Natural killer cell treated with Interleukin-12 subunit alpha and Interleukin-12 subunit beta and Interleukin-15 and Interleukin-18, amount 100 ng/mL, for 72 hours (primary cell): ENCODE data around the gene AGFG2. TPM values are rescaled to one million over a fixed set of nuclear protein-coding genes. Genes with fewer than 3 reads are reported as not detected.
A peak's percentile ranks its signal among the peaks of the same experiment; 100 is the strongest.
"Not testable (repeated sequence)": the region's sequence is repeated elsewhere in the genome, so short reads cannot be mapped to it uniquely, and the experiment has no call there.

Source experiments
- ATAC-seq, 2 donors: fragments of 150-1000 bp; cut with Tn5 transposase in 1 of 2; sonication (Bioruptor Pico), chemical (Tn5 transposase) in 1 of 2; 2 replicates each; pipeline ENCODE4 v1.10.0; 2021
- DNase-seq: peaks from one replicate; pipeline ENCODE4 v3.0.0; 2022; ENCODE audit warnings: low spot score
- H3K27ac Mint-ChIP-seq, 2 donors: 1 replicate in 1 of 2; 2 replicates in 1 of 2; pipeline ENCODE4 v1.8.0; 2022; ENCODE audit warnings: mixed read lengths in 2 of 2, mild to moderate bottlenecking in 1 of 2, moderate library complexity in 1 of 2
- H3K27me3 Mint-ChIP-seq, 2 donors: 1 replicate in 1 of 2; 2 replicates in 1 of 2; pipeline ENCODE4 v1.8.0; 2022; ENCODE audit warnings: mixed read lengths in 2 of 2
- H3K36me3 Mint-ChIP-seq: one replicate; pipeline ENCODE4 v1.8.0; 2022; ENCODE audit warnings: mixed read lengths
- H3K4me1 Mint-ChIP-seq, 2 donors: 1 replicate in 1 of 2; 2 replicates in 1 of 2; pipeline ENCODE4 v1.8.0; 2022; ENCODE audit warnings: low read depth in 2 of 2, mixed read lengths in 2 of 2, mild to moderate bottlenecking in 1 of 2
- H3K4me3 Mint-ChIP-seq: one replicate; pipeline ENCODE4 v1.8.0; 2022; ENCODE audit warnings: mixed read lengths
- H3K9me3 Mint-ChIP-seq: 2 replicates; pipeline ENCODE4 v1.8.0; 2022; ENCODE audit warnings: mixed read lengths
- total RNA-seq, 2 donors: library from RNA; stranded (reverse); gene quantifications; one replicate each; pipeline ENCODE4 v1.2.3, GENCODE V29; 2022

The AGFG2 gene
- total RNA-seq, 2 donors from 2014 or later, result 45.2 to 49.4 TPM

DNA sequence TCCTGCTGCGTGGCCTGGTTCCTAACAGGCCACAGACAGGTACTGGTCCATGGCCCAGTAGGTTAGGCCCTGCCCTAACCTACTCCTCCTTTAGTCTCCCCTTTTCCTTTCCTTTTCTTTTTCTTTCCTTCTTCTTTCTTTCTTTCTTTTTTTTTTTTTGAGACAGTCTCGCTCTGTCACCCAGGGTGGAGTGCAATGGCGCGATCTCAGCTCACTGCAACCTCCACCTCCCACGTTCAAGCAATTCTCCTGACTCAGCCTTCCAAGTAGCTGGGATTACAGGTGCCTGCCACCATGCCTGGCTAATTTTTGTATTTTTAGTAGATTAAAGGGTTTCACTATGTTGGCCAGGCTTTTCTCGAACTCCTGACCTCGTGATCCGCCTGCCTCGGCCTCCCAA lies 3.0 kb upstream of the AGFG2 start:
- ATAC-seq, H3K9me3 Mint-ChIP-seq, H3K27ac Mint-ChIP-seq, H3K27me3 Mint-ChIP-seq, DNase-seq, H3K4me3 Mint-ChIP-seq, H3K36me3 Mint-ChIP-seq: not testable (repeated sequence)
- H3K4me1 Mint-ChIP-seq, result peaks cover 18 to 19% of the 10 kb centered on the region in 2 donors

DNA sequence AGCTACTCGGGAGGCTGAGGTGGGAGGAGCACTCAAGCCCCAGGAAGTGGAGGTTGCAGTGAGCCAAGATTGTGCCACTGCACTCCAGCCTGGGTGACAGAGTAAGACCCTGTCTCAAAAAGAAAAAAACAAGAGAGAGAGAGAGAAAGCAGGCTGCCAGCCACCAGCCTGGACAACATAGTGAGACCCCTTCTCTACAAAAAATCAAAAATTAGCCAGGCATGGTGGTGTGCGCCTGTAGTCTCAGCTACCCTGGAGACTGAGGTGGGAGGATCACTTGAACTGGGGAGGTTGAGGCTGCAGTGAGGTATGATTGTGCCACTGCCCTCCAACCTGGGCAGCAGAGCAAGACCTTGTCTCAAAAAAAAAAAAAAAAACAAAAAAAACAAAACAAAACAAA lies 2.3 kb upstream of the AGFG2 start:
- peaks cover 22 to 26% of the 10 kb centered on the region in 2 donors for H3K4me1 Mint-ChIP-seq
- H3K4me3 Mint-ChIP-seq, H3K36me3 Mint-ChIP-seq, ATAC-seq, H3K27me3 Mint-ChIP-seq, DNase-seq, H3K27ac Mint-ChIP-seq, H3K9me3 Mint-ChIP-seq: not testable (repeated sequence)

DNA sequence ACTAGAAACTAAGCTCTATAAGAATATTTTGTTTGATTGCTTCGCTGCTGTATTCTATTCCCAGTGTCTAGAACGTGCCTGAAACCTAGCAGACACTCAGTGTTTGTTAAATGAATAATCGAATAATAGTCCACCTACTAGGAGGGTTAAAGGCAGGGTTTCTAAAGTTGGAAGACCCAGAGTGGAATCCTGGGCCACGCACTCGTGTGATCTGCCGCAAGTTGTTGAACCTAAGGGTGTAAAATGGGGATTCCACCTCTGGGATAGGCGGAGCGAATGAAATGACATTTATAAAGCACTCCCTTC lies 702 bp upstream of the AGFG2 start:
- no peak for ATAC-seq
- H3K4me1 Mint-ChIP-seq, result peaks cover 34 to 41% of the 10 kb centered on the region in 2 donors
- H3K27ac Mint-ChIP-seq, result peak overlapping the region; percentile 85 to 93

DNA sequence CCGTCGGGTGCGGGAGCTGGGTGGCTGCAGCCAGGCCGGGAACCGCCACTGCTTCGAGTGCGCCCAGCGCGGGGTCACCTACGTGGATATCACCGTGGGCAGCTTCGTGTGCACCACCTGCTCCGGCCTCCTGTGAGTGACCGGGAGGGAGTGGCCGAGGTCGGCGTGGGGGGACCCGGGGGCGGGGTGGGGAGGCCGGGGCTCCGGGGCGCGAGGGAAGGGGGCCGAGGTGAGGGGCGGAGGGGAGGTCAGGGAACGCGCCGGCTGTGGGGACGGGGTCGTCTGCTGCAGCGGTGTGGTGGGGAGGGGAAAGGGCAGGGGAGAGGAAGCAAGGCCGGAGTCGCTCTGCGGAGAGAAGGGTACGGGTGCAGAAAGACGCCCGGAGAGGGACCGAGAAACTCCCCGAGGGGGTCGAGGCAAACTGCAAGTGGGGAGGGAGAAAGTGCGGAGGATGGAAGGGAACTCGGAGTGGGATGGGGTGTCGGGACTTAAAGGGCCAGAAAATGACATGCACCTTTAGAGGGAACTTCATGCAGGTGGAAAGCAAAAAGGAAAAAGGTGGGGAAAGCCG lies 518 bp downstream of the AGFG2 start:
- DNase-seq, result no peak
- H3K4me1 Mint-ChIP-seq, result peaks cover 46 to 53% of the 10 kb centered on the region in 2 donors
- peak overlapping the region; percentile 88 for H3K4me3 Mint-ChIP-seq
- no peak for ATAC-seq
- H3K27ac Mint-ChIP-seq, result peak overlapping the region; percentile 85 to 93
- H3K27me3 Mint-ChIP-seq, result no peaks in the 10 kb centered on the region
- H3K36me3 Mint-ChIP-seq, result peaks cover 5% of the 10 kb centered on the region
- H3K9me3 Mint-ChIP-seq, result no peaks in the 10 kb centered on the region

More for the DNA sequence above, 702 bp upstream of the AGFG2 start:
- Mint-ChIP-seq H3K27me3 (no peaks in the 10 kb centered on the region), H3K36me3 (peaks cover 5% of the 10 kb centered on the region), H3K9me3 (no peaks in the 10 kb centered on the region), H3K4me3 (peak overlapping the region; percentile 88)
- no peak for DNase-seq

DNA sequence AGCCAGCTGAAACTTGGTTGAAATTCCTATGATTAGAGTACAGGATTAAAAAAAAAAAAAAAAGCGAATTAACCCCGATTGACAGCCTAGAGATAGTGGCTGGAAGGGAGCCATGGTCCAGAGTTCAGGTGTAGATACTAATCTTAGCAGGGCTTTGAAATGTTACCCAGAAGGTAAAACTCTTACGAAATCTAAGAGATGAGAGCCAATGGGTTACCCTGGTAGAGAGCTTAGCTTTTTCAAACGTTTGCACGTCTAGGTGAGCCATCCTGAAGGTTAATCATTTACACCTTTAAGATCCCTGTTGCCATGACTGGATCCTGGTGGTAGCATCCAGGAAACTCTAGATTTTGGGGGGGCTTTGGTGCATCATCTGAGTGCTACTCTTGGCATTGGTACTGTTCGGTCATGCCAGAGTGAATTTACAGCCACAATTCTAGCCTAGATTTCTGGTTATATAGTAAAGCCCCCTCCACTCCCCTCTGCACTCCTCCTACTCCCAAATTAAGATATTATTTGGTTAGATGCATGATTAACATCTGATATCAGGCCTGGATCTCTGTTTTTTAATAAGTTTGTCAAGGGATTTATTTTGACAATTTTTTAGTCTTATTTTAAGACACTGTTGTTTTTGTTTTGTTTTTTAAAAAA lies 1.2 kb downstream of the AGFG2 start:
- Mint-ChIP-seq H3K27ac (peak overlapping the region; percentile 85 to 93), H3K9me3 (no peaks in the 10 kb centered on the region), H3K4me1 (peaks cover 53 to 60% of the 10 kb centered on the region in 2 donors), H3K36me3 (peaks cover 5% of the 10 kb centered on the region), H3K4me3 (peak overlapping the region; percentile 88), H3K27me3 (no peaks in the 10 kb centered on the region)
- no peak for DNase-seq
- ATAC-seq, result no peak

DNA sequence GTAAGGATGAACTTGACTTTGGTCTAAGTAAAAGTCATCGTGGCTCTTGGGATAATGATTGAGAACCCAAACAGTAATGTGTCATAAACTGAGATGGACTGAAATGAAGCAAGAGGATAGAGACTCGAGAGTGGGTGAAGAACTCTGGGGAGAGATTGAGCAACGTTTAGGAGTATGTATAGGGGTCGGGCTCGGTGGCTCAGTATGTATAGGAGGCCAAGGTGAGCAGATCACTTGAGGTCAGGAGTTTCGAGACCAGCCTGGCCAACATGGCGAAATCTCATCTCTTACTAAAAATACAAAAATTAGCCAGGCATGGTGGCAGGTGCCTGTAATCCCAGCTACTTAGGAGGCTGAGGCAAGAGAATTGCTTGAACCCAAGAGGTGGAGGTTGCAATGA lies 2.3 kb downstream of the AGFG2 start:
- Mint-ChIP-seq H3K4me3 (peak overlapping the region; percentile 88), H3K27ac (peak overlapping the region in 1 of 2 donors; percentile 87), H3K4me1 (peaks cover 63 to 71% of the 10 kb centered on the region in 2 donors)
- ATAC-seq, H3K9me3 Mint-ChIP-seq, DNase-seq, H3K27me3 Mint-ChIP-seq, H3K36me3 Mint-ChIP-seq: not testable (repeated sequence)

DNA sequence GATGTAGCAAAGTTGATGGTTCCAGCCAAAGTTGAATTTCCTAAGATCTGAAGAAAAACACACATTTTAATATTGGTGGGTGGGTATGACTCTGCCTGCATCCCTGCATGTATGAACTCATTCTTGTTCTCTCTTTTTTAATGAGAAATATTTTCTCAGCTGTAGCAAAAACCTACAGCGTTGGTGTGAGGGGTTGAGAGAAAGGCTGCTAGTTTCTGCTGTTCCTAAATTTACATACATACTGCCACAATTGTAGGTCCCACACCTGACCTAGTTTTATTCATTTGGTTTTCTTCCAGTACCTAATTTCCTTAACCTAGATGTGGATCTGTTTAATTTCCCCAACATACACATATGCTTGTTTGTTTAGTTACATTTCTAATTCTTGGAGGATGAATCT lies 4.6 kb downstream of the AGFG2 start:
- DNase-seq, result no peak
- Mint-ChIP-seq H3K4me3 (peak overlapping the region; percentile 88), H3K27me3 (no peaks in the 10 kb centered on the region), H3K27ac (peak overlapping the region; percentile 87 to 91), H3K4me1 (peaks cover 74 to 89% of the 10 kb centered on the region in 2 donors), H3K9me3 (no peaks in the 10 kb centered on the region), H3K36me3 (peaks cover 5% of the 10 kb centered on the region)
- no peak for ATAC-seq

DNA sequence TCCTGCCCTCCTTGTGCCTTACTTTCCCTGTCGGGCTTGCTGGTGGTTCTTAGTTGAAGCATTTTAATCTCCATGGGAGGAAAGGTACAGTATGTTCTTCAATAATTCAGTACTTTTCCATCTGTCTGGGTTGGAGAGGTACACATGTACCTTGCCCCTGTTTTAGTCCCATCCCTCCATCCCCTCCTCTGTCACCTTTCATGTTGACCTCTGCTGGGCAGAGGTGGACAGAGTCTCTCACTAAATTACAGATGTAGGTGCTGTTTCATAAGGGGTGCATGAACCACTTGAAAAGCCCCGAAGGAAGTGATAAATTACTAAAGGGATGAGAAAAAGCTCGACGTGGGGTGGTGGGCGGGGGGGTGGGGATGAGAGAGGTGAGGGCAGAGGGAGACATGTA lies 5.4 kb downstream of the AGFG2 start:
- ATAC-seq (no peak), DNase-seq (no peak)
- H3K27ac Mint-ChIP-seq, result peak overlapping the region; percentile 87 to 91
- peak overlapping the region; percentile 88 for H3K4me3 Mint-ChIP-seq
- peaks cover 5% of the 10 kb centered on the region for H3K36me3 Mint-ChIP-seq
- H3K27me3 Mint-ChIP-seq, result no peaks in the 10 kb centered on the region
- H3K9me3 Mint-ChIP-seq, result no peaks in the 10 kb centered on the region
- H3K4me1 Mint-ChIP-seq, result peaks cover 72 to 87% of the 10 kb centered on the region in 2 donors

DNA sequence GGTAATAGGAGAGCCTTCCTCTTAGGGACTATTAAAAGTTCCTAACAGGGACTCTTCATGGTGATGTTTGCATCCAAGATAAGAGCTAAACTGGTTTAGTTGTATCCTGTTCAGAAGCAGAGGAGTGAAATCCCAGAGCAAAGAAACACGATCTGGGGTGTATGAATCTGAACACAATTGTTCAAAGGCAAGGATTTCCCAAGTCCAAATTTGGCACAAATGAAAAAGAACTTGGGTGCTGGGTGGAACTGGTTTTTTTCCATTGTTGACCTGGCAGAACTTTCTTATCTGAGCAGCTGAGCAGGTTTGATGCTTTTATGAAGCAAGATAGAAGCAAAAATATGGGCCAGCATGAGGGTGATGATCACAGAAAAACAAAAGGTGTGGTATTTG lies 6.0 kb downstream of the AGFG2 start:
- Mint-ChIP-seq H3K36me3 (peaks cover 5% of the 10 kb centered on the region), H3K9me3 (no peaks in the 10 kb centered on the region), H3K27me3 (no peaks in the 10 kb centered on the region), H3K4me3 (peak overlapping the region; percentile 88), H3K27ac (peak overlapping the region; percentile 87 to 91), H3K4me1 (peaks cover 68 to 86% of the 10 kb centered on the region in 2 donors)
- ATAC-seq (no peak), DNase-seq (no peak)

DNA sequence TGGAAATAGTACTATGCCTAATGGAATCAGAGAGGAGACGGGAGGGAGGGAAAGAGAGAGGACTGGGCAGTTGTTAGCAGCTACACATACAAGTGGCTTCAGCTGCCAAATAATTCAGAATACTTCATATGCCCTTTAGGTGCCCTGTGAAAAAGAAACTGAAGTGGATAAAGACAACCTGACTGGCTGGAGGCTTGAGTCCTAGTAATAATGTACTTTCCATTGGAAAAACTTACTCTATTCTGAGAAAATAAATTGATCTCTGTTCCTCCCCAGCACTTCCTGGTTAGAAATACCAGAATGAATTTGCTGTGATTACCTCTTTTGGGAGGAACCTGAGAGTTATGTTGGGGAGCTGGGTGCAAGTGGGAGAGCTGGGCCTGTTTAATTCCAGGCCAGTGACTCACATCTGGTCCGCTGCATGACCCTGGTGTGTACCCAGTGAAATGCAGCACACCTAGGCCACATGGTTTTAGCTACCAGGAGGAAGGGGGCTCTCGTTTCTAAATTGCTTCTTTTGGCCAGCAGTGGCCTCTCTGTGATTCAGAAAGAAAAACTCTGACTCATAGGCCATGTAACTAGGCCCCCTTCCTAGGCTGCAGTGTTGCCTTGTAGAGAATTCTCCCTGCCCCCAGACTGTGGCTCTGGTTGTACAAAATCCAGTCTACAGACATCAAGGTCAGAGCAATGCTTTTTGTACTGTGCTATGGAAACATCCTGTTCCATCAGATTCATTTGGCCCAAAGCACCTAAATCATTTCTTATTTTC lies 6.5 kb downstream of the AGFG2 start:
- peaks cover 73 to 91% of the 10 kb centered on the region in 2 donors for H3K4me1 Mint-ChIP-seq
- peak overlapping the region; percentile 87 to 91 for H3K27ac Mint-ChIP-seq
- H3K36me3 Mint-ChIP-seq, result peaks cover 9% of the 10 kb centered on the region
- no peaks in the 10 kb centered on the region for H3K9me3 Mint-ChIP-seq
- DNase-seq (peak; percentile 70), ATAC-seq (peak; percentile 86 to 88)
- H3K4me3 Mint-ChIP-seq, result peak overlapping the region; percentile 88
- no peaks in the 10 kb centered on the region for H3K27me3 Mint-ChIP-seq

DNA sequence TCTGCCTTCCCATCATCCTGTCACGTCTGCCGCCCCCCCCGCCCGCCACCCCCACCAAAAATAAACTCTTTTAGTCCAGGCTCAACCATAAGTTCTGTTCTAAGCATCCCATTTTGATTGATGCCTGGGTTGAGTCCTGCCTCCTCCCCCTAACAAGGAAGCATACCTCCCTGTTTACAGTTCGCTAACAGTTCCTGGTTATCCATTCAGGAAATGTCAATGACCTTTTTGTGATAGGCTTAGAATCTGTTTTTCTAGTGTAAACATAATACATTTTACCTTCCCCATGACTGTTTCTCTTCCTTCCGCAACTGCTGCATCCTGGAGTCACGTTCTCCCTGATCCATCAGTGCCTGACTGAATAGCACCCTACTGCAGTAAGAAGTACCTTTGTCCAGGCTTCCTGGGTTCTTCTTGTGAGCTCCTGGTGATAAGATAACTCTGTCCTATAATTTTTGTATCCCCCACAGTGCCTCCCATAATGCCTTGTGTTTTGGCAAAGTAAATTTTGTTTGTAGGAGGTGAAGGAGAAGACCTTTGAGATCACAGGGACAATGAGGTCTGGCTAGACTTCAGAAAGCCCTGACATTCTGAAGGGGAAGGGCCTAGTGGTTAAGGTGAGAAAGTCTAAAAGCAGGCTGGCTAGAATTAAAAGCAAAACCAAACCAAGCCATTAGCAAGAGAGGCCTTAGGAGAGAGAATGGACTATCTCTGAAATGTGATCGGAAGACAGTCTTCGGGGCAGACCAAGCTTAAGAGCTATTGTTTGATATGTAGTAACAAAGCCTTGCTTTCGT lies 7.3 kb downstream of the AGFG2 start:
- DNase-seq (no peak), ATAC-seq (peak; percentile 68 to 80)
- Mint-ChIP-seq H3K36me3 (peaks cover 6% of the 10 kb centered on the region), H3K27ac (peak overlapping the region; percentile 87 to 91), H3K4me3 (peak overlapping the region; percentile 88), H3K27me3 (no peaks in the 10 kb centered on the region), H3K4me1 (peaks cover 71 to 89% of the 10 kb centered on the region in 2 donors), H3K9me3 (no peaks in the 10 kb centered on the region)

DNA sequence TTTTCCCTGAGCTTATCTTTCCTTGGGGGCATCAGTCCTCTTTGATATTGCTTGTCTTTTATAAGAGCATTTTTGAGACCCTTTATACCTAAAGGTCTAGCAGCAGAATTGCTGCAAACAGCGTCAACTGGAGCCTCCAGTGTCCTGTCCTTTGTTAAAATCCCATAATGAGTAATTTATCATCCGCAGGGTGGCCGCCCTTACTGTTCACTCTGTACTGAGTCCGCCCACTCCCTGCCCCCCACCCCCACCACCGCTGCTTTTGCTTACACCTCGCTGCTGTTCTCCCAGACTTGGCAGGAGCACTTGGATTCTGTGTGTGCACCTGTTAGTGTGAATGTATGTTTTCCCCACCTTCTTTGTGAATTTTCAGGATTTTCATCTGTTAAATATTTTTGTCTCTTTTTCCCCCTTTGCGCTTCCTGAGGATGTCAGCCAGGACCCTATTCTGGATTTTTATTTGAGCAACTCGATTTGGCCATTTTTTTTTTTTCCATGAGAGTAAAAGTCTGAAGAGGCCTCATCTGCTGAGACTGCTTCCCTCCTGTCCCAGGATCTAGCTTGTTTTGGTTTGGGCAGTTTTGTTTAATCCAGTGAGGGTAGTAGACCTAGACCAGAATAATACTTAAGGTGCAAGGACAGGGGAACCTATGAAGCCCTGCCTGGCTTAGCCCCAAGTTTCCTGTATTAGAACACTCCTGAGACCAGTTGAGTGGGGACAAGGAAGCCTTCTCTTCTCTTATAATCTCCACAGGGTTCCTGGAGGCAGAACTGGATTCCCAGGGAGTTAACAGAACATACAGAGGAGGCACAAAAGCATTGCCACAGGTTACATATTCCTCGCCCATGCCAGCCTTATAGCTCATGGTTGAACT lies 8.2 kb downstream of the AGFG2 start:
- H3K27ac Mint-ChIP-seq, result peak overlapping the region; percentile 87 to 91
- no peak for ATAC-seq
- no peak for DNase-seq
- no peaks in the 10 kb centered on the region for H3K9me3 Mint-ChIP-seq
- peaks cover 69 to 82% of the 10 kb centered on the region in 2 donors for H3K4me1 Mint-ChIP-seq
- H3K4me3 Mint-ChIP-seq, result peak overlapping the region; percentile 88
- no peaks in the 10 kb centered on the region for H3K27me3 Mint-ChIP-seq
- H3K36me3 Mint-ChIP-seq, result peaks cover 5% of the 10 kb centered on the region

DNA sequence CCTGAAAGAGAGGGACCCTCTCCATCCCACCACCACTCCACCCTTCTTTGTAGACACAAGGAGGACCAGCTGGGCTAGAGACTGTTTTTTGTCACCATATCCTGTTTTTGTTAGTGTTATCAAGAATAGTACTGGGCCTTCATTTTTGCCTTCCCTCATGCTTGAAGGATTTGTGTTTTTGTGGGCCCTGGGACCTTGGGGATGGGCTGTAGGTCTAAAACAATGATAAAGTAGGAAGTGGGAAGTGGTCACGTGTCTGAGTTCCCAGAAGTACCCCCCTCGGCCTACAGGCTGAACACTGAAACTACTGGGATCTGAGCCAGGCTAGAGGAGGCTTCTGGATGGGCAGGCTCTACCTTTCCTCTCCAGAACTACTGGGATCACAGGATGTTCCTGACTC lies 8.9 kb downstream of the AGFG2 start:
- Mint-ChIP-seq H3K27me3 (no peaks in the 10 kb centered on the region), H3K36me3 (peaks cover 11% of the 10 kb centered on the region), H3K9me3 (no peaks in the 10 kb centered on the region)

More for the DNA sequence above, 8.9 kb downstream of the AGFG2 start:
- H3K4me1 Mint-ChIP-seq, result peaks cover 65 to 79% of the 10 kb centered on the region in 2 donors
- ATAC-seq (no peak), DNase-seq (no peak)
- peak overlapping the region; percentile 88 for H3K4me3 Mint-ChIP-seq
- peak overlapping the region; percentile 87 to 91 for H3K27ac Mint-ChIP-seq
